GM19438 (cell line): ENCODE data around the gene ABHD17B.
A peak's percentile ranks its signal among the peaks of the same experiment; 100 is the strongest.

Source experiments
- ATAC-seq: cut with Tn5 transposase; IDR thresholded peaks from one replicate; pipeline ENCODE4 v1.9.1; 2021; ENCODE audit warnings: low read depth; ENCODE audit not compliant: unreplicated experiment

The ABHD17B gene

GRCh38 chr9:71879644-71880174, 31.3 kb downstream of the ABHD17B start:
- no peak for ATAC-seq

- no peak for ATAC-seq
Observed at GRCh38 chr9:71878327-71879274, 32.4 kb downstream of the ABHD17B start.

GRCh38 chr9:71876829-71877228, 34.2 kb downstream of the ABHD17B start:
- ATAC-seq: no peak

- ATAC-seq: no peak
Observed at GRCh38 chr9:71876106-71876505, 34.9 kb downstream of the ABHD17B start.

GRCh38 chr9:71875345-71875744, 35.6 kb downstream of the ABHD17B start:
- ATAC-seq: no peak

GRCh38 chr9:71863631-71864030, 47.4 kb downstream of the ABHD17B start:
- no peak for ATAC-seq

GRCh38 chr9:71861618-71862017, 49.4 kb downstream of the ABHD17B start:
- ATAC-seq: no peak

- no peak for ATAC-seq
Observed at GRCh38 chr9:71859939-71860338, 51.1 kb downstream of the ABHD17B start.

GRCh38 chr9:71858812-71859211, 52.2 kb downstream of the ABHD17B start:
- peak; percentile 66 for ATAC-seq

GRCh38 chr9:71858102-71858798, 52.7 kb downstream of the ABHD17B start:
- ATAC-seq: no peak

- no peak for ATAC-seq
Observed at GRCh38 chr9:71857159-71857558, 53.8 kb downstream of the ABHD17B start.

GRCh38 chr9:71854811-71855210, 56.2 kb downstream of the ABHD17B start:
- no peak for ATAC-seq

GRCh38 chr9:71853084-71853483, 57.9 kb downstream of the ABHD17B start:
- ATAC-seq: no peak

- ATAC-seq: no peak
Observed at GRCh38 chr9:71850996-71851395, 60.0 kb downstream of the ABHD17B start.

- no peak for ATAC-seq
Observed at GRCh38 chr9:71847892-71848291, 63.1 kb downstream of the ABHD17B start.

GRCh38 chr9:71844808-71845207, 66.2 kb downstream of the ABHD17B start:
- ATAC-seq: no peak

GRCh38 chr9:71839668-71840067, 71.3 kb downstream of the ABHD17B start:
- ATAC-seq: no peak

GRCh38 chr9:71835596-71835995, 75.4 kb downstream of the ABHD17B start:
- no peak for ATAC-seq

- ATAC-seq: no peak
Observed at GRCh38 chr9:71830929-71831328, 80.1 kb downstream of the ABHD17B start.

GRCh38 chr9:71830153-71830552, 80.8 kb downstream of the ABHD17B start:
- ATAC-seq: no peak

GRCh38 chr9:71826279-71826678, 84.7 kb downstream of the ABHD17B start:
- no peak for ATAC-seq
